Measurements from ENCODE around the gene KCNJ4.

GRCh38 chr22:38462960-38463784 lies 8.2 kb upstream of the KCNJ4 start:
- TF ChIP-seq CTCF (IDR thresholded peaks at IDR 0.05) (no peak), POLR2A (IDR thresholded peaks at IDR 0.05) (no peak)

Data from Peyer's patch (tissue), 4 donors.